ENCODE results near the gene SMCO3.

- TF ChIP-seq CTCF (IDR thresholded peaks at IDR 0.05) (no peak), POLR2A (IDR thresholded peaks at IDR 0.05) (no peak)
These were observed 40.0 kb upstream of the SMCO3 start for GRCh38 chr12:14853961-14854360.

Data from tibial nerve (tissue), 3 donors.